HG03039 (cell line): ENCODE data around the gene KANTR.

Source experiments
- ATAC-seq: cut with Tn5 transposase; IDR thresholded peaks from one replicate; pipeline ENCODE4 v1.9.1; 2021; ENCODE audit warnings: mild to moderate bottlenecking, moderate library complexity; ENCODE audit not compliant: unreplicated experiment

The KANTR gene

GRCh38 chrX:53080628-53081580, 13.0 kb upstream of the KANTR start:
- ATAC-seq = no peak

- ATAC-seq = peak; percentile 96
Observed at GRCh38 chrX:53081925-53082772, 11.8 kb upstream of the KANTR start, which contains the start of gene TSPYL2. TSPYL2 (plus strand) TSS chrX:53082367; CDS start chrX:53082499, 132 bp downstream.

- ATAC-seq = no peak
Observed at GRCh38 chrX:53082773-53083616, 10.9 kb upstream of the KANTR start.

- no peak for ATAC-seq
Observed at GRCh38 chrX:53084043-53084570, 9.8 kb upstream of the KANTR start.

- ATAC-seq = no peak
Observed at GRCh38 chrX:53084863-53085262, 9.1 kb upstream of the KANTR start.

GRCh38 chrX:53085661-53086229, 8.2 kb upstream of the KANTR start:
- ATAC-seq = no peak

GRCh38 chrX:53086464-53086863, 7.5 kb upstream of the KANTR start:
- no peak for ATAC-seq

GRCh38 chrX:53087388-53087831, 6.5 kb upstream of the KANTR start:
- no peak for ATAC-seq

GRCh38 chrX:53088136-53088974, 5.6 kb upstream of the KANTR start:
- no peak for ATAC-seq

GRCh38 chrX:53089224-53089842, 4.6 kb upstream of the KANTR start:
- no peak for ATAC-seq

GRCh38 chrX:53089925-53090324, 4.0 kb upstream of the KANTR start:
- no peak for ATAC-seq

GRCh38 chrX:53091354-53091753, 2.6 kb upstream of the KANTR start:
- no peak for ATAC-seq

- ATAC-seq = no peak
Observed at GRCh38 chrX:53093177-53093655, 726 bp upstream of the KANTR start.

GRCh38 chrX:53094582-53094905, 602 bp downstream of the KANTR start:
- no peak for ATAC-seq

GRCh38 chrX:53095796-53096195, 1.9 kb downstream of the KANTR start:
- no peak for ATAC-seq

GRCh38 chrX:53114864-53115549, 21.1 kb downstream of the KANTR start:
- ATAC-seq = no peak

GRCh38 chrX:53115550-53115874, 21.6 kb downstream of the KANTR start:
- no peak for ATAC-seq

GRCh38 chrX:53116101-53116500, 22.2 kb downstream of the KANTR start:
- no peak for ATAC-seq
